Measurements from ENCODE around the gene PIK3C2G. TPM values are rescaled to one million over a fixed set of nuclear protein-coding genes. Genes with fewer than 3 reads are reported as not detected.

PIK3C2G gene
- total RNA-seq, 4 donors from 2014 or later = 17.9 to 27.7 (median 26.6) TPM

DNA sequence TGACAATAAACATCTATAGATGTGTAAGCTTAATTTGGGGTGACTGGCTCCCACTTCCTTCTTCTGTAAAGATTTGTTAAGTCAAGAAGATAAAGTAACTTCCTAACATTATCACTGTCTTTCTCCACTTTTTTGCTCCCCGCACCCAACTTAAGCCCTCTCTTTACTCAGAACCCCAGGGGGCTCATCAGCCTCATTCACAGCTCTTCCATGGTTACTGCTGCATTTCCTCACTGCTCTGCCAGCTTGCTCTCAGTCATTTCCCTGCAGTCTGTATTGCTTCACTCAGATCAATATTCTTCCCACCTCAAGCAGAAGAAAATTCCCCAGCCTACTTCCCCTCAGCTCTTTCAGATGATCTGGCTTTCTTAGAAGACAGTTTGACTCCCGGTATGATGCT lies 102.0 kb downstream of the PIK3C2G start:
- TF ChIP-seq CTCF (IDR thresholded peaks at IDR 0.05) (no peak), POLR2A (IDR thresholded peaks at IDR 0.05) (no peak)
- 75 to 84% methylated on average over 2 of the region's 2 CpGs for WGBS, 2 donors
- intact Hi-C loops (cut with DNase I; ENCODE audit: low total_unique reads) = no loop called here
- no peak for DNase-seq (ENCODE audit: low spot score in 2 of 2)
- H3K4me3 ChIP-seq (ENCODE audit: low read depth, poor library complexity, severe bottlenecking) = no peak overlapping the region

GRCh38 chr12:18368594-18368993 lies 107.3 kb downstream of the PIK3C2G start:
- TF ChIP-seq CTCF (IDR thresholded peaks at IDR 0.05) (no peak), POLR2A (IDR thresholded peaks at IDR 0.05) (no peak)
- no peak for DNase-seq (ENCODE audit: low spot score in 2 of 2)
- no peak overlapping the region for H3K4me3 ChIP-seq (ENCODE audit: low read depth, poor library complexity, severe bottlenecking)
- intact Hi-C loops (cut with DNase I; ENCODE audit: low total_unique reads) = no loop called here
- WGBS, 2 donors = 88 to 93% methylated on average over 3 of the region's 3 CpGs

- 60 to 64% methylated on average over 6 of the region's 6 CpGs for WGBS, 2 donors
- TF ChIP-seq CTCF (IDR thresholded peaks at IDR 0.05) (no peak), POLR2A (IDR thresholded peaks at IDR 0.05) (no peak)
- no peak overlapping the region for H3K4me3 ChIP-seq (ENCODE audit: low read depth, poor library complexity, severe bottlenecking)
- no peak for DNase-seq (ENCODE audit: low spot score in 2 of 2)
- intact Hi-C loops (cut with DNase I; ENCODE audit: low total_unique reads) = no loop called here
Measured at GRCh38 chr12:18373181-18373580, 111.9 kb downstream of the PIK3C2G start.

GRCh38 chr12:18375131-18375530 lies 113.8 kb downstream of the PIK3C2G start:
- TF ChIP-seq POLR2A (IDR thresholded peaks at IDR 0.05) = no peak
- intact Hi-C loops (cut with DNase I; ENCODE audit: low total_unique reads) = no loop called here
- H3K4me3 ChIP-seq (ENCODE audit: low read depth, poor library complexity, severe bottlenecking) = no peak overlapping the region
- no peak for DNase-seq (ENCODE audit: low spot score in 2 of 2)

DNA sequence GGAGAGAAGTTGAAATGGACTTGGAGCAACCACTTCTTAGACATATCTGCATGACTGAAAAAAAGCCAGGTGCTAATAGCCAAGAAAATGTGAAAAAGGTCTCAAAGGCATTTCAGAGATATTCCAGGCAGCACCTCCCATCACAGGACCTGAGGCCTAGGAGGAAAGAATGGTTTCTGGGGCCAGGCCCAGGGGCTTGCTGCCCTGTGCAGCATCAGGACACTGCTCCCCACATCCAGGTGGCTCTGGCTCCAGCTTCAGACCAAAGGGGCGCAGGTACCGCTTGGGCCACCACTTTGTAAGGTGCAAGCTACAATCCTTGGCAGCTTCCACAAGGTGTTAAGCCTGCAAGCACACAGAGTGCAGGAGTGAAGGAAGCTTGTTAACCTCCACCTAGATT lies 114.3 kb downstream of the PIK3C2G start:
- DNase-seq (ENCODE audit: low spot score in 2 of 2) = no peak
- TF ChIP-seq CTCF (IDR thresholded peaks at IDR 0.05) (no peak), POLR2A (IDR thresholded peaks at IDR 0.05) (no peak)
- intact Hi-C loops (cut with DNase I; ENCODE audit: low total_unique reads) = no loop called here
- WGBS, 2 donors = 64 to 100% methylated on average over 2 of the region's 2 CpGs
- no peak overlapping the region for H3K4me3 ChIP-seq (ENCODE audit: low read depth, poor library complexity, severe bottlenecking)

DNA sequence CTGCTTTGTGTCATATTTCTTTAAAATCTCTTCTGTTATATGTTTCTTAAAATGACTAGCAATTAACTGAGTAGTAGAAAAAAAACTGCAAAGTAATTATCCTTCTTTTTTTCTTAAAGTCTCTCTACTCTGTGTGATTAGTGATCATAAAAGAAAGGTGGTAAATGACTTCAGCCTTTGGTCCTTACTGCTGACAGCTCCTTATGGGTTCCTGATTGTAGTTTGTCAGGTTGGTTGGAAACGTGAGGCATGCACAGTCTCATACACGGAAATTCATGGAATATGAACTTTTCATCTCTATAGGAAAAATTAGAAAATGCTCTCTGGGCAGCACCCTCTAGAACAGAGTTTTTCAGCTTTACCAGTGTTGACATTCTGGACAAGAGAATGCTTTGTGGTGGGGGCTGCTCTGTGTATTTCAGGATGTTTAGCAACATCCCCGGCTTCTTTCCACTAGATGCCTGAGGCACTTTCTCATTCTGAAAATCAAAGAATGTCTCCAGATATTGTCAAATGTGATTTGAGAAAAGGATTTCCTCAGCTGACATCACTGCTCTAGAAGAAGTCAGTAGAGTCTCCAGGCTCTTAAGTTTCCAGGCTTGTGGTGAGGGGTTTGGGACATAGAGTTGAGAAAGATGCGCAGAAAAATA lies 121.0 kb downstream of the PIK3C2G start:
- intact Hi-C loops (cut with DNase I; ENCODE audit: low total_unique reads) = no loop called here
- WGBS, 2 donors = 70% methylated on average over 4 of the region's 4 CpGs
- no peak for TF ChIP-seq POLR2A (IDR thresholded peaks at IDR 0.05)
- no peak for TF ChIP-seq CTCF (IDR thresholded peaks at IDR 0.05)

More for the DNA sequence above, 121.0 kb downstream of the PIK3C2G start:
- H3K4me3 ChIP-seq (ENCODE audit: low read depth, poor library complexity, severe bottlenecking) = no peak overlapping the region
- DNase-seq (ENCODE audit: low spot score in 2 of 2) = no peak

All from lower leg skin (tissue), 4 donors.